IPS-NIHi11 (cell line): ENCODE measurements around the gene GAS1.

ENCODE experiments used
- DNase-seq: peaks from one replicate; pipeline ENCODE4 v3.0.0; 2012; ENCODE audit warnings: mixed read lengths, low spot score

GAS1 gene

GRCh38 chr9:86947146-86948073 is at the start of gene GAS1:
Gene GAS1 (minus strand): TSS chr9:86947506. CDS start chr9:86946779, 727 bp downstream.
- peak; percentile 87 for DNase-seq

DNA sequence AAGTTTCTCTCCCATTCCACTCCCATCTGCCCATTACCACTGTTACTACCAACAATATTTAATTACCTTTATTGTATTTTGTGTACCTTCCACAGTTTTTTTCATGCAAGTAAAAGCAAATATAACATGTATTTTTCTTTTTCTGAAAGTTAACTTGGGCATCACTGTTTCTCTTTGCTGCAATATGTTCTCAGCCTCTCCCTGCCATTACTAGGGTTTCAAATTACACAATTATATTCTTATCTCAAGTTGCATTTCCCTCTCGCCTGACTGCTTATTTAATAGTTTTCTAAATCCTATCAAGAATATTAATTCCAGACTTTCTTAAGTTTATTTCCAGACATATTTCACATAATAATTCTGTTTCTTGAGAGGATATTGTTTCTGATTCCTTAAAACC is 46.9 kb upstream of the GAS1 start:
- no peak for DNase-seq

DNA sequence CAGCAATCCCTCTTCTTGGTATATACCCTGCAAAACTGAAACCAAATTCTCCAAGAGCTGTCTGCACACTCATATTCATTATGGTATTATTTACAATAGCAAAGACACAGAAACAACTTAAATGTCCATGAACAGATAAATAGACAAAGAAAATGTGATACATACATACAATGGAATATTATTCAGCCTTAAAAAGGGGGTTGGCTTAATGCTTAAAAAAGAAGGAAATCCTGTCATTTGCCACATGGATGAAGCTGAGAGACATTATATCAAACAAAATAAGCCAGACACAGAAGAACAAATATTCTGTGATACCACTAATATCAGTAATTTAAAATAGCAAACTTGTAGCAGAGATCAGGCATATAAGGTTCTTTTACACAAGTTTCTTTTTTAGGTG is 46.5 kb upstream of the GAS1 start:
- no peak for DNase-seq

DNA sequence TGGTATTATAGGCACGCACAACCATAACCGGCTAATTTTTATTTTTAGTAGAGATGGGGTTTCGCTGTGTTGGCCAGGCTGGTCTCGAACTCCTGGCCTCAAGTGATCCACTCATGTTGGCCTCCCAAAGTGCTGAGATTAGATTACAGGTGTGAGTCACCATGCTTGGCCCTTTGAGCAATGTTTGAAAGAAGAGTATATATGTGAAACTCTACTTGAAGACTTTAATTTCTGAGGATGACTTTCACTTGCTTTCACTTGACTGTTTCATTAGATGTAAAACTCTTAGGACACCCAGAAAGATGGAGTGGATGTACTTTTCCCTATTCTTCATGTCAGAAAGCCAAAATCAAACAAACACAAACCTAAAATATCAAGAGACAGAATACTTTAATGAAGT is 43.8 kb upstream of the GAS1 start:
- no peak for DNase-seq

DNA sequence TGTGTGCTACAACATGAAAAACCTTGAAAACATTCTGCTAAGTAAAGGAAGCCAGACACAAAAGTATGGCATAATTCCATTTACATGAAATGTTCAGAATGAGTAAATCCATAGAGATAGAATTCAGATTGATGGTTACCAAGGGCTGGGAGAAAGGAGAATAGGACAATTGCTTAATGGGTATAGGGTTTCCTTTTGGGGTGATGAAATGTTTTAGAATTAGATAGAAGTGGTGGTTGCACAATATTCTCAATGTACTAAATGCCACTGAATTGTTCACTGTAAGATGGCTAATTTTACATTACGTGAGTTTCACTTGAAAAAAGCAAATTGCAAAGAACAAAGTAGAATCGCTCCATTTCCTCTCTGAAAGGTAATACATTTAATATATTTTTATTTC is 43.0 kb upstream of the GAS1 start:
- DNase-seq, result no peak

- DNase-seq, result no peak
These were observed 40.6 kb upstream of the GAS1 start for GRCh38 chr9:86987900-86988299.

DNA sequence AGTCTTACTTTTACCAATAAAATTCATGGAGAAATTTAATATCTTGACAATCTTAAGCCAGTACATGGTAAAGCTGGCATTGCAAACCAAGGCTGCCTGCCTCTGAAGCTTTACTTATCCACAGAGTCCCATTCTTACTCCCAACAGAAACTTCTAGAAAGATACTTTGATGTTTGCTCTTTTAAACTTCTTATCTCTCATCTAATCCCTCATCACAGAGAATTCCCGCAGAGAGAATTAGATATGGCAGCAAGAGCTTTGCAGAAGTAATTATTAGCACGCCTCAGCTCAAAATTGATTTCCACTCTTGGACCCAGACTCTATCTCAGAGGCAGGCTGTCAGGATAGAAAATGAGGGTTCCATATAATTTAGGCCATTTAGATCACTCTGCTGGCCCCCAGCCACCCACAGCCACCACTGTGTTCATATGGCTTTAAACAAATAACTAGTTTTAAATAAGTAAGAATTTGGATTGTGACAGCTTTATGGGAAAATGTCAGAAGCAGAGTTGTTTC is 37.9 kb upstream of the GAS1 start:
- DNase-seq, result no peak

DNA sequence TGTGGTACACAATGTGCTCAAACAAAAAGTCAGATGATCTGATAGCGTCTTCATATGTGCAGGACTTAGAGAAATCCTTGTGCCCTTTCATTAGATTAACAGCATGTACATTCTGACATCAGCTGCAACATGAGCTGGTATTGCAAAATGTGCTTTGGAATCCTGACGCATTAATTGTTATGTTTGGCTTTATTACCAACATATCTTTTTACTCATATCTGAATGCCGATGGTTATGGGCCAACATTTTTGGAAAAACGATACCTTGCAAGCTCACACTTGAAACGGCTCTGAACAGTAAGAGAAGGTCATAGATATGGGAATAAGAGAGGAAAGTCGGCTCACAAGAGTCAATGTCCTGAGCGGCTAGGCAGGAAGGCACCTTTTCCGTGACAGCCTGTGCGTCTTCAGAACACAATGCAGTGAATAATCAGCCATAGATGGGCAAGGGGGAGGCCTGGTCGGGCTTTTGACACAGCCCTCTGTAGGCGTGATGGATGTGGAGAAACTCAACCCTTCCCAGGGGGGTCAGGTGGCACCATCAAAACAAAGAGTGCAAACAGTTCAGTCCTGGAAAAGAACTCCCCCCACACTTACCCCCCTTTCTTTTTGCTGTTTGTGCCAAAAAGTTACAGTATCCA is 36.4 kb upstream of the GAS1 start:
- DNase-seq, result no peak

DNA sequence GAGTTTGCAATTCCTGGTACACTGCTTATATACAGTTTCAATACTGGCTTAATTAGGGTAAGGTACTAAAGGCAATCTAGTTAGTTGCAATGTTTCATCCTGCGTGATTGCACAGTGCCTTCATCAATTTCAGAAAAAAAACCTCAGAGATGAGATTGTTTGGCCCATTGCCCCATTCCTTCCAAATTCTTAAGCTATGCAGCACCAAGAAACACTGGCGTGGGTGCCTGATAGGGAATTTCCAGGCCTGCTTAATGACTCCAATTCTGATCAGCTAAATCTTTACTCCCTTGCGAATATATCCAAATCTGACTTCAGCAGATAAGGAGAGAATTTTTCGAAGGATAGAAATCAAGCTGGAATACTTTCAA is 35.9 kb upstream of the GAS1 start:
- no peak for DNase-seq

- no peak for DNase-seq
These were observed 33.5 kb upstream of the GAS1 start for GRCh38 chr9:86980802-86981201.

DNA sequence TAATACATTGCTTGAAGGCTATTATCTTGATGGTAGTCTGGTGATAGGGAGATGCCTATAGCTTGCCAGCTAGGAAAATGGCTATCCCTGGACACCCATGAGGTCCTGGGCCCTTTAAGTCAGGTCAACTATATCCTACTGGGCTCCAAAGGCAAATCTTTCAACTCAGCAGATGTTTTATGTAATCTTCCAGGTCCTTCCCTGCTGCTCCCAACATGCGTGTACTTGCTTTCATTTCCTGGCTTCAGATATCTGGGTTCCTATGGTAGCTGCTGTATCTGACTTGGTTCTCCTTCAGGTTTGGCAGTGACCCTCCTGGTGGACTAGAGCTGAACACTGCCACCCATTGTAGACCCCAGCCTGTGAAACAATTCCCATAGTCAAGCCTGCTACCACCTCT is 32.4 kb upstream of the GAS1 start:
- no peak for DNase-seq

- no peak for DNase-seq
These were observed 31.7 kb upstream of the GAS1 start for GRCh38 chr9:86978922-86979474.

DNA sequence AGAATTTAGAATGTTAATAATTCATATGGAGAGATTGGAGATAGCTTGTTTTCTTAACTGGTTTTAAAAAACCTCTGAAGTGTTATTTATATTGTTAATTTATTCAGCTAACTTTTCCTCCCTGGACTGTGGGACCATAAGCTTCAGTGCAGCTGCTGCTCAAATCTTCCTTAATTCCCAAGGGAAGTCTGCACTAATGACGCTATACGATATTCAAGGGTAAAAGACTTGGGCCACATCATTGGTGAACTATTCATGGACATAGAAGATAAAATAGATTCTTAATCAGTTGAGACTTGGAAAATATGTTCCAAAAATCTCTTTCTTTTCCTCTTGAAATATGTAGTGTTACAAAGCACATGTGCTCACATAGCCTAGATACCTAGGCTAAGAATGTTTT is 31.1 kb upstream of the GAS1 start:
- no peak for DNase-seq

DNA sequence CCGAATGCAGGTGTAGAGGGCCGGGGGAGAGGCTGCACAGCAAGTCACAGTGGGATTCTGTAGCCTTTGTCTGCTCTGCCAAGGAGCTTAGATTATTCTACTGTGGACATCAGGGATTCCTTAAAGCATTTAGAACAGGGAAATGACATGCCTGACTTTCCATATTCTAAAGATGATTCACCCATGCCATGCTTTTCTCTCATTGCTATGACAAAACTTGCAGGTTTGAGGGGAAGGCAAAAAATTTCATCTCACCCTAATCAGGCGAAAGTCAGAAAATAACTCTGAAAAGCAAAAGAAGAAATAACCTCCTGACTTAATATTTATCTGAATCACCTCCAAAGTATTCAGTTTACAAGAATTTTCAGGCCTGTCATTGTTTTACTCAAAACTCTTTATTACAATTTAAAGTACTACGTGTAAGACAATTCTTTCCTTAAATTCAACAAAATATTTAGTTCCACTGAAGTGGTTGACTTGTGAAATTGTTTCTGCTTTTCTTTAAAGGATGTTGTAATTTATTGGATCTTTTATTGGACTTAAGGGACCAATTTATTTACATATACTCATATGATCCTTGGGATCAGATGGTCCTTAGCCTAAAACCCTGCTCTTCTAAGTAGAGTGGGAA is 30.0 kb upstream of the GAS1 start:
- no peak for DNase-seq

DNA sequence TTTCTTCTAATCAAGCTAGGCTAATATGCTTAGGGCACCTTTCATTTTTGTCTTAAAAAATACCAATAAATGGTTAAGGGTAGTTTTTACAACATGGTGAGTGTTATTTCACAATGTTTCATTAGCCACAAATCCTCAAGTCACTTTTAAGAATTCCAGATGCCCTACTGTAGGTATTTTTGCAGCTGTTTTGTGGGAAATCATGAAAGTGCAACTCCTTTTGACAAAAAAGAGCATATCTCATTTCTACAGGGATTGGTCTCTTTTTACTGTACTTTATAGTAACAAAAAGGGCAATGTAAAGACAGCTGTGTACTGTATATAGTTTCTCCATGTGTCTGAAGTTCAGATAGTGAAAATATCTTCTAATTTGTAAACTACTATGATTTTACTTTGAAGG is 28.3 kb upstream of the GAS1 start:
- no peak for DNase-seq

GRCh38 chr9:86975036-86975435 is 27.7 kb upstream of the GAS1 start:
- no peak for DNase-seq

DNA sequence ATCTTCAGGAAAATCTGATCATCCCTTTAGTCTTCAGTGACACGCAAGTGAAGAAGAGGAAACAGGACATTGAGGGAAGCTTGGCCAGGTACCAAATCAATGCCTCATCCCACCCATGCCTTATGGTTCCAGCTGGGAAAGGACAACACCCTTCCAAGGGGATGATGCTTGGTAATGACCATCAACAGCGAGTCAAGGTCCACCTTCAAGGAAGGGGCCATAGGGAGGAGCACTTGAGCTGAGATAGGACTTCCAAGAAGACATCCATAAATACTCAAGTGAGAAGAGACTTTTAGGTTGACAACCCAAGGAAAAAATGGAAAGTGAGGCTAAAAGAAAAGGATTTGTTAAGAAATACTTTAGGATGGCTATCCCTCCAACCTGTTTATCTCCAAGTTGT is 27.1 kb upstream of the GAS1 start:
- no peak for DNase-seq

DNA sequence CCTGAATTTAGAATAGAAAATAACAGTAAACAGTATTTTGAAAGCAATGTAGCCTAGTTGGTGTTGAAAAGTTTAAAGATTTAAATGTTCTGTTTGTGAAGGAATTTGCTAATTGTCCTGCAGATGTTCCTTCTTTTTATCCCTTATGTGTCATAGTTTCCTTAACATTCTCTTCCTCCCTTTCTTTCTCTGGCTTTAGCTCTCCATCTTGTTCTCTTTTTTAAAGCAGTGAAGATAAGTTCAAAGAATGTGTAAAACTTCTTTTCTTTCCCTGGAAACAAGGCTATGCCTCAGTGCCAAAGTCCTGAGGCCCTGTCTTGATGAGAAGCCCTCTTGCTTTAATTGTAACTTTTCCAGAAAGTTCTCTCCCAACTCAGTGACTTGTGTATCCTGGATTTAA is 24.4 kb upstream of the GAS1 start:
- no peak for DNase-seq

DNA sequence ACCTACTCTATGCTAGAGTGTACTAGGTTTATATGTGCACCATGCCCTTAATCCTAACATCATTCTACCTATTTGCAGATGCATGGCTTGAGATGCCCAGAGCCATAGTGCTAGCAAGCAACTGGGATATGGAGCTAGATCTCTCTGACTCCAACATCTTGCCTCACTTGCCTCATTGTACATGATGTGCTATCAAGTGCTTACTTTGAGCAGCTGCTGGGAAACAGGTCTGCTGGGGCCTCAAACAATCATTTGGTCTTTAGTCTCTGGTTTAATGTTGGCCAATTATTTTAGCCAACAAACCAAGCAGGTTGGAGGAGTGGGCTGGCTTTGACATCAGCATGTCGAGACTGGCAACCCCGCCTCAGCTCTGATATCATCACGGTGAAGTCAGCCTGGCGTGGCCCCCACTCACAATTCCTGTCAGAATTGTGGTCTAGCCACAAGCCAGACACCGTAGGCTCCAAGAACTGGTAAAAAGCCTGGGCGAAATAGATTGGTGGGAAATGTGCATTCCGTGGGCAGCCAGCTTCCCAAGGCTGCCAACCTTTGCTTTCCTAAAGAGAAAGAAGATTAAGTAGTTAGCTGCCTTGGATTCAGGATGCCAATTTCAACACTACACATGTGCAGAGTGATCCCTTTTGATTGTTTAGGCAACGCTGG is 21.1 kb upstream of the GAS1 start:
- DNase-seq, result no peak

GRCh38 chr9:86966852-86967511 is 19.7 kb upstream of the GAS1 start:
- no peak for DNase-seq

GRCh38 chr9:86965636-86966395 is 18.5 kb upstream of the GAS1 start:
- DNase-seq, result no peak
